Measurements from ENCODE around the gene IPPK. TPM values are rescaled to one million over a fixed set of nuclear protein-coding genes. Genes with fewer than 3 reads are reported as not detected.

Gene IPPK
- total and polyA plus RNA-seq, 2 of the 8 experiments (the other 6 are each of a cell fraction or from before 2014, with no cell fraction given), result 10.5 to 13.6 TPM

DNA sequence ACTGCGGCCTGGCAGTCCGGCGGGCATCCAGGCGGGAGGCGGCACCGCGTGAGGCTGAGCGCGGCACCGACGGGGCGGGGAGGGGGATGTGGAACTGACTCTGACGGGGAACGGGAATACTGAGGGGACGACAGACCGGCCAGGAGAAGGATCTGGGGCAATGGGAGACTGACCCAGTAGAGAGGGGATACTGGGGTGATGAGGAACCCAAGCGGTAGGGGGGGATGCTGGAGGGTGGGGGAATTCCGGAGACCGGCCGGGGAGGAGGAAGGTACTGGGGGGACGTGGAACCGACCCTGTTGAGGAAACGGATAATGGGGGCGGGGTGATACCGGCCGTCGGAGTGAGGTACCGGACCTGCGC lies 423 bp downstream of the IPPK start:
- H3K14ac ChIP-seq (ENCODE audit: insufficient read length), result no peak overlapping the region
- H3K27ac ChIP-seq (ENCODE audit: low read depth, low read length), result no peak overlapping the region
- peaks cover 10% of the 10 kb centered on the region for H3K23me2 ChIP-seq (ENCODE audit: low read depth, low read length)
- peak overlapping the region; percentile 25 to 69 (median 39); a peak in 4 of 7 replicates for H3K9ac ChIP-seq (replicated peaks in 1 of 4; ENCODE audit: extremely low read depth in 1 of 4, low read depth in 3 of 4, low read length in 3 of 4)
- peak overlapping the region; percentile 79 to 100 (median 99) for H3K4me3 ChIP-seq (ENCODE audit: extremely low read depth in 1 of 4, insufficient read depth in 2 of 4, low read depth in 3 of 4, low read length in 4 of 4)
- H3K27me3 ChIP-seq (replicated peaks in 1 of 4; ENCODE audit: control insufficient read depth in 3 of 4, extremely low read depth in 1 of 4, insufficient read depth in 3 of 4, low read length in 3 of 4), result no peaks in the 10 kb centered on the region
- peak overlapping the region; percentile 86; the same call in 1 of the 2 replicates for H4K8ac ChIP-seq (ENCODE audit: extremely low read depth, insufficient read depth, low read length)
- peak overlapping the region; percentile 36 for H3K56ac ChIP-seq (replicated peaks; ENCODE audit: insufficient read length, low read depth, low read length)
- DNase-seq (ENCODE audit: low read depth in 1 of 2, low spot score in 2 of 2) (peak in 1 of 2 experiments; percentile 56), FAIRE-seq (no peak)
- POLR2A ChIA-PET (ENCODE audit: partially characterized antibody), result interaction anchor here (1.1 to 1.6 kb wide), 5 partner anchors 9 to 88 kb away, joined by 3 to 6 read pairs (median 4); no protein-coding TSS in a partner anchor
- no peak overlapping the region for H4K5ac ChIP-seq (ENCODE audit: insufficient read length, low read depth, low read length)
- H3K23ac ChIP-seq (ENCODE audit: insufficient read length), result no peak overlapping the region
- H3K4ac ChIP-seq (replicated peaks; ENCODE audit: insufficient read length, low read depth, low read length), result no peak overlapping the region
- H3K79me2 ChIP-seq (ENCODE audit: control insufficient read depth in 1 of 2, insufficient read depth in 2 of 2, low read length in 2 of 2), result peaks cover 0 to 49% of the 10 kb centered on the region in 2 experiments; a peak in 2 of 4 replicates
- 1% methylated on average over 16 of the region's 29 CpGs; no CpG with 5 or more reads in 1 of the 2 experiments for WGBS, 2 experiments (ENCODE audit: extremely low coverage in 1 of 2, insufficient coverage in 1 of 2, insufficient read length in 1 of 2, insufficient replicate concordance in 2 of 2, low coverage in 1 of 2, low lambda C conversion rate in 2 of 2, missing lambda C conversion rate in 1 of 2)
- H3K36me3 ChIP-seq (ENCODE audit: control insufficient read depth in 2 of 4, insufficient read depth in 4 of 4, low read length in 3 of 4), result no peaks in the 10 kb centered on the region; a peak in 1 of 8 replicates
- H2BK120ac ChIP-seq (replicated peaks; ENCODE audit: low read depth, low read length), result no peak overlapping the region
- no peaks in the 10 kb centered on the region for H3K9me3 ChIP-seq (ENCODE audit: insufficient read depth in 2 of 2, low read depth in 1 of 2, low read length in 1 of 2)
- no peak overlapping the region for H2BK20ac ChIP-seq (ENCODE audit: low read length)
- no peak overlapping the region for H2BK15ac ChIP-seq (ENCODE audit: low read length)
- H3K4me2 ChIP-seq (ENCODE audit: insufficient read depth in 1 of 2, low read depth in 2 of 2, low read length in 2 of 2), result peak overlapping the region; percentile 77 to 84
- H2AK5ac ChIP-seq (ENCODE audit: low read depth, low read length), result no peak overlapping the region
- H4K20me1 ChIP-seq (replicated peaks in 1 of 2; ENCODE audit: control insufficient read depth in 1 of 2, insufficient read depth in 2 of 2, low read length in 2 of 2), result peaks cover 3 to 18% of the 10 kb centered on the region in 2 experiments
- no peak overlapping the region; the same call in 1 of the 2 replicates for H3K18ac ChIP-seq (ENCODE audit: extremely low read depth, low read length)
- H4K91ac ChIP-seq (replicated peaks; ENCODE audit: insufficient read length, low read length), result peak overlapping the region; percentile 76
- H2AFZ ChIP-seq (ENCODE audit: low read length), result no peak overlapping the region; the same call in 1 of the 2 replicates
- H3K4me1 ChIP-seq (replicated peaks in 1 of 4; ENCODE audit: control insufficient read depth in 3 of 4, insufficient read depth in 4 of 4, low read length in 3 of 4), result peaks cover 0 to 12% (median 5%) of the 10 kb centered on the region in 4 experiments; a peak in 5 of 7 replicates
- peaks cover 20% of the 10 kb centered on the region for H3K79me1 ChIP-seq (ENCODE audit: low read depth, low read length)
- no peak overlapping the region for H2BK12ac ChIP-seq (ENCODE audit: low read depth, low read length)
- CTCF ChIA-PET (ENCODE audit: partially characterized antibody), result interaction anchor here (0.9 to 2.1 kb wide), 3 partner anchors 10 to 121 kb away, joined by 3 to 7 read pairs (median 6); no protein-coding TSS in a partner anchor
- 0 out of 2 replicates have a peak overlapping the region, but pooled peaks have one; percentile 60 for H2BK5ac ChIP-seq (ENCODE audit: low read depth, low read length)
- no peak for TF ChIP-seq SIN3A (conservative IDR thresholded peaks at IDR 0.05 in 1 of 2, IDR thresholded peaks at IDR 0.05 in 1 of 2; ENCODE audit: low read depth in 1 of 2, low read length in 2 of 2)

Data from H1 (cell line).